Brain microvascular endothelial cell (primary cell): ENCODE data around the gene LLGL2.

Source experiments
- DNase-seq: peaks from one replicate; pipeline ENCODE4 v3.0.0-alpha.2; 2020
- H3K27ac ChIP-seq: fragments of 250-450 bp; sonication (Bioruptor Pico); 2 replicates; pipeline ENCODE4 v1.5.1; 2020; ENCODE audit warnings: mild to moderate bottlenecking, moderate library complexity
- H3K27me3 ChIP-seq: fragments of 250-450 bp; sonication (Bioruptor Pico); replicated peaks from 2 replicates; pipeline ENCODE4 v1.5.1; 2020; ENCODE audit warnings: mild to moderate bottlenecking
- H3K36me3 ChIP-seq: fragments of 250-450 bp; sonication (Bioruptor Pico); replicated peaks from 2 replicates; pipeline ENCODE4 v1.5.1; 2020; ENCODE audit warnings: mild to moderate bottlenecking
- H3K4me3 ChIP-seq: 2 replicates; pipeline ENCODE4 v1.5.1; 2011; ENCODE audit warnings: low read depth, mild to moderate bottlenecking, control low read depth, low read length, moderate library complexity
- in situ Hi-C: cut with HindIII; loops from 2 replicates; pipeline ENCODE4 v1.10.0; 2017; ENCODE audit warnings: low sequenced_read_pairs, low pct_ligation_motif_present
- TF ChIP-seq, protein P1 (sequence below): IDR thresholded peaks from 2 replicates; pipeline ENCODE4 v1.5.1; 2011; ENCODE audit warnings: low read depth, mild to moderate bottlenecking, moderate library complexity, low read length, control low read depth, inconsistent platforms; ENCODE audit errors: missing control alignments

The LLGL2 gene

DNA sequence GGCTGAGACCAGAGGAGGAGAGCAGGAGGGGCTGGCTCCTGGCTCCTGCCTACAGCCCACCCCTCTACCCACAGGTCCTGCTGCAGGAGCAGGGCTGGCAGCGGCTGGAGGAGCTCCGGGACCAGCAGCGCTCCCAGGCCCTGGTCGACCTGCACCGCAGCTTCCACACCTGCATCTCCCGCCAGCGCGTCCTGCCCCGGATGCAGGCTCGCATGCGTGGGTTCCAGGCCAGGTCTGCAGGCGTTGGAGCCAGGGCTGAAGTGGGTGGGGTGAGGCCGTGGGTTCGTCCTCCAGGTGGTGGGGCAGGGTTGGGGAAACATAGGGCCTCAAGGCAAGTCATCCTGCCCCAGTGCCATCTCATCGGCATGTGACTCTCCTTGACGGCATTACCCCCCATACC is 80.3 kb downstream of the LLGL2 start:
- Histone ChIP-seq H3K27ac (no peak overlapping the region), H3K4me3 (no peak overlapping the region), H3K36me3 (no peaks in the 10 kb centered on the region), H3K27me3 (no peaks in the 10 kb centered on the region)
- in situ Hi-C loops, result no loop called here
- TF ChIP-seq, protein P1, sequence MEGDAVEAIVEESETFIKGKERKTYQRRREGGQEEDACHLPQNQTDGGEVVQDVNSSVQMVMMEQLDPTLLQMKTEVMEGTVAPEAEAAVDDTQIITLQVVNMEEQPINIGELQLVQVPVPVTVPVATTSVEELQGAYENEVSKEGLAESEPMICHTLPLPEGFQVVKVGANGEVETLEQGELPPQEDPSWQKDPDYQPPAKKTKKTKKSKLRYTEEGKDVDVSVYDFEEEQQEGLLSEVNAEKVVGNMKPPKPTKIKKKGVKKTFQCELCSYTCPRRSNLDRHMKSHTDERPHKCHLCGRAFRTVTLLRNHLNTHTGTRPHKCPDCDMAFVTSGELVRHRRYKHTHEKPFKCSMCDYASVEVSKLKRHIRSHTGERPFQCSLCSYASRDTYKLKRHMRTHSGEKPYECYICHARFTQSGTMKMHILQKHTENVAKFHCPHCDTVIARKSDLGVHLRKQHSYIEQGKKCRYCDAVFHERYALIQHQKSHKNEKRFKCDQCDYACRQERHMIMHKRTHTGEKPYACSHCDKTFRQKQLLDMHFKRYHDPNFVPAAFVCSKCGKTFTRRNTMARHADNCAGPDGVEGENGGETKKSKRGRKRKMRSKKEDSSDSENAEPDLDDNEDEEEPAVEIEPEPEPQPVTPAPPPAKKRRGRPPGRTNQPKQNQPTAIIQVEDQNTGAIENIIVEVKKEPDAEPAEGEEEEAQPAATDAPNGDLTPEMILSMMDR, result no peak
- no peak for DNase-seq

DNA sequence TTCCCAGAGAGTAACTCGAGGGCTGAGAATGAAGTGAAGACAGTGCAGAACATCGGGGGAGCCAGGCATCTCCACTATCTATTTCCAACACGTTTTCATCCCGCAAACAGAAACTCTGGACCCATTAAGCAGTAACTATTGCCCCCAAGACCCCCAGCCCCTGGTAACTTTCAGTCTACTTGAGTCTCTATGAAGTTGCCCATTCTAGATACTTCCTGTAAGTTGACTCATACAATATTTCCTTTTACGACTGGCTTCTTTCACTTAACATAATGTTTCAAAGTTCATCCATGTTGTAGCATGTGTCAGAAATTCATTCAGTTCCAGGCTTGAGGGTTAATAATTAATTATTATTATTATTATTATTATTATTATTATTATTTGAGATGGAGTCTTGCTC is 81.6 kb downstream of the LLGL2 start:
- TF ChIP-seq, protein P1, result no peak
- H3K27ac ChIP-seq, result no peak overlapping the region
- H3K4me3 ChIP-seq, result no peak overlapping the region
- no peaks in the 10 kb centered on the region for H3K27me3 ChIP-seq
- DNase-seq, result no peak
- no peaks in the 10 kb centered on the region for H3K36me3 ChIP-seq
- in situ Hi-C loops, result no loop called here

DNA sequence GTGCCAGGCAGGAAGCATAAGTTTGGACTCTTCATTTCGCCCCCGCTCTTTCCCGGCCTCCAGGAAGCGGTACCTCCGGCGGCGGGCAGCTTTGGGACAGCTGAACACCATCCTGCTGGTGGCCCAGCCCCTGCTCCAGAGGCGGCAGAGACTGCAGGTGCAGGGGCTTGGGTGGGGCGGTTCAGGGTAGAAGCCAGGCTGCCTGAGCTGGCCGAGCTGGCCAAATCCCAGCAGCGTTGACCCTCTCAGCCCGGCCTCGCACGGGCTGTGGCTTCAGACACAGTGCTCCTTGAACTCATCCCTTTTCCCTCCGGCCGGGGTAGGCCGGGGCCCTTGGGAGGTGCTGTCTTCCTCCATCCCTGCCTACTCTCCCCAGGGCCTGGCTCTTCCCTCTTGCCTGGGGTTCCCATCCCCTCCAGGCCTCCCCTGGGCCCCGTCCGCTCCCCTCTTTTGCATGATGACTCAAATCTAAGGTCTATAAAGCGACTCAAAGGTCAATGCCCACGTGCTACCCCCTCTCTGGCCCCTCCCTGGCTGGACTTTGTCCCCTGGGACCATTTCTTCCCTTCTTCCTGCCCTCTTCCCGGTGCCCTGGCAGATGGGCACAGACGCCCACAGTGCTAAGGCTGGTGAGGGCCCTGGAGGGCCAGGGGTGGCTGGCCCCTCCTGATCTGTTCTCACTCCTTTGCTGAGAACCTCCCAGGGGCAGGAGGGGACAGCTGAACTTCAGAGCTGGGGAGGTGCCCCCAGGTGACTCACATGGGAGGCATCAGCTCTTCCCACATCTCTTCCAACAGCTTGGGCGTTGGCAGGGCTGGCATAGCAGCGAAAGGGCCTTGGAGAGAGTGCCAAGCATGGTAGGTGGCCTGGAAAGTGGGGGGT is 84.8 kb downstream of the LLGL2 start:
- no peaks in the 10 kb centered on the region for H3K36me3 ChIP-seq
- TF ChIP-seq, protein P1, result no peak

DNA sequence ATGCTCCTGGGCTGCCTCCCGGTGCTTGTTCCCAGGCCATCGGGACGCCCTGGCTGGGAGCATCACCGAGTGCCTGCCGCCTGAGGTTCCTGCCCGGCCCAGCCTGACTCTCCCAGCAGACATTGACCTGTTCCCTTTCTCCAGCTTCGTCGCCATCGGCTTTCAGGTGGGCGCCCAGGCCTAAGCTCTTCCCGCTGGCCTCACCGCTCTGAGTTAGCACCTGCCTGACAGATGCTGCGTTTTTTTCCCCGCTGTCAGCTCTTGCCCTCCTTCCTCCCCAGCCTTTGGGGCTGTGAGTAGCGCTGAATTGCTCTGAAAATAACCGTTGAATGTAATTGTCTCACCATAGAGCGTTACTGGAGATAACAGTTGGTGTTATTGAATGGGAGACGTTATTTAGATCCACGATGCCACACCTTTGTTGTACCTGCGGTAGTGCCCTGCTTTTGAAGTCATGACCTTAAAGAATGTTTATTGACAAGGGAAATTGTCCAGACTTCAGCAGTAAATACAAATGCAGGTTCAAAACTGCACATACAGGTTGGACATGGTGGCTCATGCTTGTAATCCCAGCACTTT is 86.4 kb downstream of the LLGL2 start:
- Histone ChIP-seq H3K27me3 (no peaks in the 10 kb centered on the region), H3K36me3 (no peaks in the 10 kb centered on the region), H3K27ac (no peak overlapping the region), H3K4me3 (no peak overlapping the region)
- TF ChIP-seq, protein P1, result no peak
- in situ Hi-C loops, result no loop called here
- no peak for DNase-seq

More for the DNA sequence above, 84.8 kb downstream of the LLGL2 start:
- no peak overlapping the region for H3K27ac ChIP-seq
- in situ Hi-C loops, result no loop called here
- no peak for DNase-seq
- no peak overlapping the region for H3K4me3 ChIP-seq
- H3K27me3 ChIP-seq, result no peaks in the 10 kb centered on the region

DNA sequence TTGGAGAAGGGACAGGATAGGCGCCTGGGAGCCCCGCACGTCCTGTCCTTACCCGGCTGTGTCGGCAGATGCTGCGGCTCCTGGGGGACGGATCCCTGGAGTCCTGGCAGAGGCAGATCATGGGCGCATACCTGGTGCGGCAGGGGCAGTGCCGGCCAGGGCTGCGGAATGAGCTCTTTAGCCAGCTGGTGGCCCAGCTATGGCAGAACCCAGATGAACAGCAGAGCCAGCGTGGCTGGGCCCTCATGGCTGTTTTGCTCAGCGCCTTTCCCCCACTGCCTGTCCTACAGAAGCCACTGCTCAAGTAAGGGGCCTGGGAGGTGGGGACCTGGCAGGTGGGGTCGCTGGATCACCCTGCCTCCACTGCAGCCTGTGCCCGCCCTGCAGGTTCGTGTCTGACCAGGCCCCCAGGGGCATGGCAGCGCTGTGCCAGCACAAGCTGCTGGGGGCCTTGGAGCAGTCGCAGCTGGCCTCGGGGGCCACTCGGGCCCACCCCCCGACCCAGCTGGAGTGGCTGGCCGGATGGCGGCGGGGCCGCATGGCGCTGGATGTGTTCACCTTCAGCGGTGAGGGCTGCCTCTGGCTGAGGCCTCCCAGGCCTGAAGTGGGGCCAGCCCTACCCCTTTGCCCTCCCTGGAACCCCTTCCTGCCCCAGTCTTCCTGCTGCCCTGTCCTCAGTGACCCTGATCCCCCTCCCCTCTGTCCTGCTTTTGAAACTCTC is 87.6 kb downstream of the LLGL2 start:
- H3K27me3 ChIP-seq, result no peaks in the 10 kb centered on the region
- no peaks in the 10 kb centered on the region for H3K36me3 ChIP-seq
- in situ Hi-C loops, result no loop called here
- TF ChIP-seq, protein P1, result no peak
- no peak overlapping the region for H3K4me3 ChIP-seq
- no peak overlapping the region for H3K27ac ChIP-seq
- DNase-seq, result no peak
